Right kidney (tissue), 1 donor: Measurements from ENCODE around the gene PTPRG.
"Not testable (repeated sequence)": the region's sequence is repeated elsewhere in the genome, so short reads cannot be mapped to it uniquely, and the experiment has no call there.

Experiments
- DNase-seq: peaks from one replicate; pipeline ENCODE4 v3.0.0-alpha.2; 2016

PTPRG gene

GRCh38 chr3:61685755-61686154 is 124.4 kb downstream of the PTPRG start:
- DNase-seq: peak; percentile 34

DNA sequence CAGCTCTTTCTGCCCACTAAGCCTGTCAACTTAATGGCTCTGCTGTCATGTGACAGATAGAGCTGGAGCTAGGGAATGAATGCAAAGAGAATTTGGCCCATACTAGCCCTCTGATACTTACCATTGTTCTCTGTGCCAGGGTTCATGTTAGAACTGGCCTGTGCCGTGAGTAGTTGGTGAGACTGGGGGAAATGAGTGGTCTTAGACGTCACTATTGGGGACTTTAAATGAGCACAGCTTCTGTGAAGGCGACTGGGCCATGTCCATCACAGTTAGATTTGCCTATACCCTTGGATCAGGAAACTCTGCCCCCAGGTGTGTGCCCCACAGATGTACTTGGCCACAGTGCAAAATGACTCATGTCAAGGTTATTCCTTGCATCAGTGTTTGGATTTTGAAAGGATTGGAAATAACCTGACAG is 124.9 kb downstream of the PTPRG start:
- no peak for DNase-seq

DNA sequence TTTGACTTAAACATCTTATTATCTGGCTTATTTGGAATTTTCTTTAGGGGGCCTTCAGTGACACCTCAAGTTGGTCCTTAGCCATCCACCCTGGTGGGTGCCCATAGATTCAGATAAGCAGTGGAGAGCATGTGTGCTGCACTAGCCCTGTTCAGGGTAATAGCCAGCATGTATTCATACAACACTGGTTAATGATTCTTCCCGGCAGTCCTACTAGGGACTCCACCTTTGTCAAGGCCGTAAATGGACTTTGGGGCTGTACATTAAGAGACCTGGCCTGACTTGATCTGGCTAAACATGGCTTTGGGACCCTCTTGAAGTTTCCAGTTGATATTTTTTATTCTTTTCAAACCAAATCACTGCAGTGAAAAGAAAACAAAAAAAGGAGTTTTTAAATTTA is 125.8 kb downstream of the PTPRG start:
- no peak for DNase-seq

- no peak for DNase-seq
These were observed 126.4 kb downstream of the PTPRG start for GRCh38 chr3:61687663-61688306.

DNA sequence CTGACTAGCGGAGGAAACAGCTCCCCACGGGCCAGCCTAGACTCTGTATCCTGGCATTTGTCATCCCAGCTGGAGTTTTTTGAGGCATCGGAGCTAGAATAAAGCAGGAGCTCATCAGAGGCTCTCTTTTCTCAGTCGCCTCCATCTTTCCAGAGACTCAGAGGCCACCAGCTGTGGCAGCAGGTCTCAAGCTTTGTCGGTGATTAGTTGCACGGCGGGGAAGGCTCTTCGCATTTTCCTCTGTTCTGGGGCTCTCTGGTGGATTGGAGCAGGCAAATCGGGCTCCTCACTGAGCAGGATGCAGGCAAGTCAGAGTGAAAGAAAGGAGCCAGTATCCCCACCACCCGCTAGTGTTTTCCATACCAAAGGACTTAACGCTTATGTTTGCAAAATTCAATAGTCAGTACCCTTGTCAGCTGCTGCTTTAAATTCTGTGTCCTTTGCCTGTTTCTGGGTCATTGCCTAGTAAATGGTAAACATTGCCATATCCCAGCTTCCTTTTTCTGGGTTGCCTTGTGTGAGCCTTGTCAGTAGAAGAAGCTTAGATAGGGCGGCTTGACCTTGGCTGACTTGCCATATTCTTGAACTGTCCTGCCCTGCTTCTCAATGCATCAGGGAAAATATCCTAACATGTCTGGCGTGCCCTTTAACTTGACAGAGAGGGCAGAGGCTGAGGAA is 127.1 kb downstream of the PTPRG start:
- DNase-seq: no peak

- DNase-seq: no peak
These were observed 128.6 kb downstream of the PTPRG start for GRCh38 chr3:61690016-61690415.

- DNase-seq: no peak
These were observed 130.1 kb downstream of the PTPRG start for GRCh38 chr3:61691466-61691865.

DNA sequence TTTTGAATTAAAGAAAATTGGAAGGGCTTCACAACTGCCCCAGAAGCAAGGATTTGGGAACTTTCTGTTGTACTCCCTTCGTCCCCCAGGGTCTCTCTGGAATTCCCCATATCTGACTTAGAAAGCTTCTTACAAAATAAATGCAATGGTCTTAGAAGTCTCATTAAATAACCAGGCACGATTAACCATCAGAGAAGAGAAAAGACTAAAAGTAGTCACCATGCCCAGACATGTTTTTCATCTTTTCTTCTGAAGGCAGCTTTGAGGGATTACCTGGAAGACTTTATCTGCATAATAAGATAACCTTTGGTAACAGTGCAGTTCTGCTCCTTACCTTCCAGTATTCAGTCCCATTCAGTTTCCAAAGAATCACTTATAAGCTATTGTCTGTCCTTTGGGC is 135.9 kb downstream of the PTPRG start:
- no peak for DNase-seq

- DNase-seq: not testable (repeated sequence)
These were observed 137.1 kb downstream of the PTPRG start for GRCh38 chr3:61698278-61699072.

- DNase-seq: no peak
These were observed 138.3 kb downstream of the PTPRG start for GRCh38 chr3:61699622-61700021.

DNA sequence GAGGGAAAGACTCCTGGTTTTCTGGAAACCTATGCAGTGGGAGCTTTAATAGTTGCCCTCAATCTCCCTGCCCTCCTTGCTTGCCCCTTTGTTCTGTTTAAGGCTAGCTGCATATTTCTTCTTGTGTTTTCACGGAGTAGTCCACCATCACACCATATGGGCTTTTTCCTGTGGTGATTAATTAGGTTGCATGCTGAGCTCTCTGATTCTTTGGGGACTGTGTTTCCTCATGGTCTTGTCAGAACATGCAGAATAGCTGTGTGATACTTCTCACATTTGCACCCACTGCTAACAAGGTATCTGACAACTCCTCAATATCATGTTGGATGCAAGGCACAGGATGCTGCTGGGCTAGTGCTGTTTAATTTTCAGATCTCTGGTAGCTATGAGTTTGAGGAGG is 139.6 kb downstream of the PTPRG start:
- no peak for DNase-seq

GRCh38 chr3:61702453-61702852 is 141.1 kb downstream of the PTPRG start:
- no peak for DNase-seq

DNA sequence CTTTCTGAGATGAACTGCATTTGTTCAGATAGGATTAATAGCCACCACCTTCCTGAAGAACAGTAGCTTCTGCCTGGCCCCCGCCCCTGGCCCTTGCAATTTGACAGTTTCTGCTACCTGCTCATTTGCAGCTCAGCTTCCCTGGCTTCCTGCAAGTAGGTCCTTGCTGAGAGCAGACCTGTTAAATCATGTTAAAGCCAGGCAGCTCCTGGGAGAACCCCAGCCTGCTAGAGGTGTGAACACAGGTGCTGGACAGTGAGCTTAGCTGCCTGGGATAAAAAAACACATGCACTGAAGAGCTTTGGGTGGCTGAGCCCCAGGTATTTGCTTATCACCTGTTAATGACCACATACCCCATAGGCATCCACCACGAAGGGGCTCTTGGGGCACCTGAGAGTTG is 143.4 kb downstream of the PTPRG start:
- DNase-seq: no peak

GRCh38 chr3:61707492-61707891 is 146.1 kb downstream of the PTPRG start:
- DNase-seq: no peak

DNA sequence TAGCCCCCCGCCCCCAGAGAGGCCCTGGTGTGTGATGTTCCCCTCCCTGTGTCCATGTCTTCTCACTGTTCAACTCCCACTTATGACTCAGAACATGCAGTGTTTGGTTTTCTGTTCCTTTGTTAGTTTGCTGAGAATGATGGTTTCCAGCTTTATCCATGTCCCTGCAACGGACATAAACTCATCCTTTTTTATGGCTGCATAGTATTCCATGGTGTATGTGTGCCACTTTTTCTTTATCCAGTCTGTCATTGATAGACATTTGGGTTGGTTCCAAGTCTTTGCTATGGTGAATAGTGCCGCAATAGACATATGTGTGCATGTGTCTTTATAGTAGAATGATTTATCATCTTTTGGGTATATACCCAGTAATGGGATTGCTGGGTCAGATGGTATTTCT is 149.5 kb downstream of the PTPRG start:
- DNase-seq: not testable (repeated sequence)

- DNase-seq: no peak
These were observed 152.9 kb downstream of the PTPRG start for GRCh38 chr3:61714225-61714624.

GRCh38 chr3:61715886-61716527 is 154.6 kb downstream of the PTPRG start:
- DNase-seq: no peak

- DNase-seq: not testable (repeated sequence)
These were observed 155.3 kb downstream of the PTPRG start for GRCh38 chr3:61716693-61717092.

DNA sequence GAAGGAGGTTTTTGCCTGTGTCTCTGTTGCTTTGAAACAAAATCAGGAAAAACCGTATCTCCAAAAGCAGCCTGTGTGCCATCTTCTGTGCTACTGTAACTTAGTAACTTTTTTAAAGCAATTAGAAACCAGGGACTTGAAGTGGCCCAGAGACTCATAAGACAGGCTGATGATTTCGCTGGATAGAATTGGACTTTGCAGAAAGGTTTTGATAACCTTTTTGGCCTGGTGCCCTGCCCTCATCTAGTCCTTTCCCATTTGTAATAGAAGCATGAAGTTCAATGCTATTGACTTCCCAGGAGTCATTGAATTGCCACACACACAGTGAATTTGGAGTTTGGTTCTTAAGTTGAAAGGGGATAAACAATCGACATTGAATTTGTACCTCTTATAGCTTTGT is 157.2 kb downstream of the PTPRG start:
- no peak for DNase-seq

GRCh38 chr3:61719278-61719977 is 158.1 kb downstream of the PTPRG start:
- no peak for DNase-seq

DNA sequence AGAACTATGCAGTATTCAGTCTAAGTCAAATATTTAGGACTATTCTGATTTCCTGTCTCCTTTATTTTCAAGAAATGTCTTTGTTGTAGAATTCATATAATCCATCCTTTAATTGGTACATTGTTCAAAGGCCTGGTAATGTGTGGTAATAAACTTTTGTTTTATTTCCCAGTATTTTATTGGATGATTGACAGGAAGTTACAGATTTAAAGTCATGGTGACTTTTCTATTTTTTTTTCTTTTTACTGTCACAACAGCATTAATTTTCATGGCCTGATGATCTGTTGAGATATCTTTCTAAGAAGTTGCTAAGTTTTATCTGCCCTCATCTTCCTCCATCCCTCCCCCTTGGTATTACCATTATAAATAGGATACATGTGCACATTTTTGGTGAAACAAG is 161.7 kb downstream of the PTPRG start:
- DNase-seq: no peak

DNA sequence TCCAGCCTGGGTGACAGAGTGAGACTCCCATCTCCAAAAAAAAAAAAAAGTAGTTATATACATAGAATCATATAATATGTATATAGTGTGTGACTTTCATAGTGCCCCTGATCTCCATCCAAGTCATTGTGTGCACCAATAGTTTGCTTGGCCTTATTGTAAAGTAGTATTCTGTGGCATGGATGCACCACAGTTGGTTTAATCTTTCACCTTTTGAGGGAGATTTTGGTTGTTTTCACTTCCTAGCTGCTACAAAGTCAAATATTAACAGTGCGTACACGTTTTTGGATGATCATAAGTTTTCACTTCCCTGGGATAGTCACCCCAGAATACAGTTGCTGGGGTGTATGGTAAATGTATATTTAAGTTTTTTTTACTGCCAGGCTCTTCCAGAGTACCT is 162.8 kb downstream of the PTPRG start:
- no peak for DNase-seq
